A375 (cell line): Measurements from ENCODE around the gene TOB1. TPM values are rescaled to one million over a fixed set of nuclear protein-coding genes. Genes with fewer than 3 reads are reported as not detected.

ENCODE experiments used
- total RNA-seq: library from RNA; depleted of rRNA; stranded (reverse); fragments of >200 nt; shearing (Covaris generic); gene quantifications from 2 replicates; pipeline ENCODE4 v1.2.3, GENCODE V29; 2014; rRNA removed

TOB1 gene, protein sequence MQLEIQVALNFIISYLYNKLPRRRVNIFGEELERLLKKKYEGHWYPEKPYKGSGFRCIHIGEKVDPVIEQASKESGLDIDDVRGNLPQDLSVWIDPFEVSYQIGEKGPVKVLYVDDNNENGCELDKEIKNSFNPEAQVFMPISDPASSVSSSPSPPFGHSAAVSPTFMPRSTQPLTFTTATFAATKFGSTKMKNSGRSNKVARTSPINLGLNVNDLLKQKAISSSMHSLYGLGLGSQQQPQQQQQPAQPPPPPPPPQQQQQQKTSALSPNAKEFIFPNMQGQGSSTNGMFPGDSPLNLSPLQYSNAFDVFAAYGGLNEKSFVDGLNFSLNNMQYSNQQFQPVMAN
- 5.0 and 8.8 TPM in 2 replicates for total RNA-seq

DNA sequence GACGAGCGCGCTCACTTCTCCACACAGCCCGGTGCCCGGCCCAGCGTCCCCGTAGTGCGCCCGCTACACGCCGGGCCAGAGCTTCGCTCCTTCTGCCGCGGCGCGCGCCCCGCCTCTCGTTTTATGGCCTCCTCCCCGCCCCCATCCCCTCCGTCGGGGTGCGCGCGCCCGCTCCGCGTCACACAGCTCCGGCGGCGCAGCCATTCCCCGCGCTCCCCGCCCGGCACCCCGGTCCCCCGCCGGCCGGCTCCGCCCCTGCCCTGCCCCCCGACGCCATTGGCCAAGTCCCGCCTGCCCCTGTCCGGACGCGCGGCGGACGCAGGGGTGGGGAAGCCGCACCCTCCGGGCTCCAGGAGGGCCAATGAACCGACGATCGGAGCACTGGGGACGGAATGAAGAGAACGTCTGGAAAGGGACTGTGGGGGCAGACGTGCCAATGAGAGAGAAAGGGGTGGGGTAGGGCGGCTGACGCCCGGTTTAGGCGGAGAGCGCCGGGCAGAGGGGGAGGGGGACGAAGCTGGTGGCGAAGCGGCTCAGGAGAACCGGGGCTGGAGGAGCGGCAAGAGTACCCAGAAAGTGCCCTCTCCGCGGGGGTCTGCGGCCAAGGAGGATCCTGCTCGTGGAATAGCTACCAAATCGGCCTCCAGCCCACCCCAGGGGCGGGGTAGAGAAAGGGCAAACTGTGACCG is at the start of gene TOB1:
TOB1 (minus strand) TSS at position 94 of the 689 bp plus-strand sequence. CDS start 2,337 bp downstream, outside the sequence.

DNA sequence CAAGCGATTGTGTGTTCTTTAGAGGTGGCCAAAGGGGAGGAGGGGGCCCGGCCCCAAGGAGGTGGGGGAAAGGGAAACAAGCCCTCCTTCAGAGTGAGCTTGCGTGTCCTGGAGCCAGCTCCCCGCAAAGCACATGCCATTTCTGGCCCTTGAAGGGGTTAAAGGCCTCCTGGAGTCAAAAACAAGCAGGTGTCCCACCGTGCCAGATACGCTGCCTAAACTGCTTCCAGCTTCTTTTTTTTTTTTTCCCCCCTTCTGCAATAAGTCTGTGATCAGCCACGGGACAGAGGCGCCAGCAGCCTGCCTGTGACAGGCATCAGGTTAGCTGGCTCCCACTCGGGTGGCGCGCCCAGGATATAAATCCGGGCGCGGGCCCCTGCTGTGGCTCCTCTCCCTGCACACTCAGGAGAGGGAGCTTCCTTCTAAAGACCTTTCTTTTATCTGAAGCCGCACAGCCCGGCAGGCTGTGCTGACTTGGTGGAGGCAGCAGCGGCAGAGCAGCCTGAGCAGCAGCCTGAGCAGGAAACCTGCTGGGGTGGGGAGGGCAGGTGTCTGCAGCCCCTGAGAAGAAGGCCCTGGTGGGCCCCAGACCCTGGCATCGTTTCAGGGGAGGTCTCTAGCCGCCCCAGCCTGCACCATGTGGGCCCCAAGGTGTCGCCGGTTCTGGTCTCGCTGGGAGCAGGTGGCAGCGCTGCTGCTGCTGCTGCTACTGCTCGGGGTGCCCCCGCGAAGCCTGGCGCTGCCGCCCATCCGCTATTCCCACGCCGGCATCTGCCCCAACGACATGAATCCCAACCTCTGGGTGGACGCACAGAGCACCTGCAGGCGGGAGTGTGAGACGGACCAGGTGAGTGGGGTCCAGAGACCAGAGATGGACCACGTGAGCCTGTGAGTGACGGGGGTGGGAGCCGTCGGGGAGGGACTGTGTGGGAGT is 30.6 kb downstream of the TOB1 start, which contains the start of gene WFIKKN2:
WFIKKN2 (plus strand) TSS at position 286 of the 934 bp plus-strand sequence; CDS start at position 638, 352 bp downstream.

Other genes with a start within 250 kb of the TOB1 start
- 22.4 and 22.9 TPM in 2 replicates for gene ABCC3, start 231.5 kb downstream of the TOB1 start, total RNA-seq
- 27.5 and 32.4 TPM in 2 replicates for gene ANKRD40, start 158.4 kb downstream of the TOB1 start, total RNA-seq
- 90.8 and 97.7 TPM in 2 replicates for gene LUC7L3, start 146.8 kb downstream of the TOB1 start, total RNA-seq
- gene ANKRD40CL, start 98.8 kb downstream of the TOB1 start, total RNA-seq = not detected in 2 replicates
- gene WFIKKN2, start 30.8 kb downstream of the TOB1 start, total RNA-seq = not detected in 2 replicates